ENCODE measurements around the gene ZNF48.
A peak's percentile ranks its signal among the peaks of the same experiment; 100 is the strongest.

ZNF48 gene

GRCh38 chr16:30377812-30378235 is 17.4 kb upstream of the ZNF48 start:
- Histone ChIP-seq H3K27ac (ENCODE audit: low read depth in 2 of 2, low read length in 2 of 2) (peak overlapping the region; percentile 100), H3K36me3 (ENCODE audit: control insufficient read depth in 2 of 2, insufficient read depth in 2 of 2, low read length in 2 of 2) (no peaks in the 10 kb centered on the region), H3K9me3 (ENCODE audit: control insufficient read depth in 2 of 2, low read length in 2 of 2) (no peaks in the 10 kb centered on the region), H3K4me1 (ENCODE audit: control insufficient read depth in 2 of 2, insufficient read depth in 2 of 2, low read length in 2 of 2) (peaks cover 16% of the 10 kb centered on the region in 2 donors), H3K4me3 (ENCODE audit: low read length in 2 of 2) (peak overlapping the region; percentile 77 to 82), H3K27me3 (ENCODE audit: control insufficient read depth in 2 of 2, insufficient read depth in 2 of 2, low read length in 2 of 2) (no peaks in the 10 kb centered on the region), H3K9ac (ENCODE audit: low read depth in 1 of 2, low read length in 2 of 2) (peak overlapping the region; percentile 92 to 94)

GRCh38 chr16:30378236-30379157 is 16.7 kb upstream of the ZNF48 start:
- H3K9ac ChIP-seq (ENCODE audit: low read depth in 1 of 2, low read length in 2 of 2), result peak overlapping the region; percentile 86 to 94
- peaks cover 16% of the 10 kb centered on the region in 2 donors for H3K4me1 ChIP-seq (ENCODE audit: control insufficient read depth in 2 of 2, insufficient read depth in 2 of 2, low read length in 2 of 2)
- peak overlapping the region; percentile 83 to 92 for H3K4me3 ChIP-seq (ENCODE audit: low read length in 2 of 2)
- no peaks in the 10 kb centered on the region for H3K9me3 ChIP-seq (ENCODE audit: control insufficient read depth in 2 of 2, low read length in 2 of 2)
- no peaks in the 10 kb centered on the region for H3K27me3 ChIP-seq (ENCODE audit: control insufficient read depth in 2 of 2, insufficient read depth in 2 of 2, low read length in 2 of 2)
- no peaks in the 10 kb centered on the region for H3K36me3 ChIP-seq (ENCODE audit: control insufficient read depth in 2 of 2, insufficient read depth in 2 of 2, low read length in 2 of 2)
- H3K27ac ChIP-seq (ENCODE audit: low read depth in 2 of 2, low read length in 2 of 2), result peak overlapping the region; percentile 100

- H3K27ac ChIP-seq (ENCODE audit: low read depth in 2 of 2, low read length in 2 of 2), result peak overlapping the region; percentile 99 to 100
- H3K27me3 ChIP-seq (ENCODE audit: control insufficient read depth in 2 of 2, insufficient read depth in 2 of 2, low read length in 2 of 2), result no peaks in the 10 kb centered on the region
Measured at GRCh38 chr16:30379158-30379783, 15.9 kb upstream of the ZNF48 start.

GRCh38 chr16:30380072-30380802 is 15.0 kb upstream of the ZNF48 start:
- no peak overlapping the region for H3K27ac ChIP-seq (ENCODE audit: low read depth in 2 of 2, low read length in 2 of 2)
- no peaks in the 10 kb centered on the region for H3K36me3 ChIP-seq (ENCODE audit: control insufficient read depth in 2 of 2, insufficient read depth in 2 of 2, low read length in 2 of 2)
- no peaks in the 10 kb centered on the region for H3K27me3 ChIP-seq (ENCODE audit: control insufficient read depth in 2 of 2, insufficient read depth in 2 of 2, low read length in 2 of 2)
- H3K4me1 ChIP-seq (ENCODE audit: control insufficient read depth in 2 of 2, insufficient read depth in 2 of 2, low read length in 2 of 2), result peaks cover 16% of the 10 kb centered on the region in 2 donors
- H3K9me3 ChIP-seq (ENCODE audit: control insufficient read depth in 2 of 2, low read length in 2 of 2), result no peaks in the 10 kb centered on the region
- no peak overlapping the region for H3K9ac ChIP-seq (ENCODE audit: low read depth in 1 of 2, low read length in 2 of 2)
- H3K4me3 ChIP-seq (ENCODE audit: low read length in 2 of 2), result no peak overlapping the region

More at GRCh38 chr16:30379158-30379783, 15.9 kb upstream of the ZNF48 start:
- Histone ChIP-seq H3K4me1 (ENCODE audit: control insufficient read depth in 2 of 2, insufficient read depth in 2 of 2, low read length in 2 of 2) (peaks cover 16% of the 10 kb centered on the region in 2 donors), H3K9ac (ENCODE audit: low read depth in 1 of 2, low read length in 2 of 2) (peak overlapping the region; percentile 61 to 93), H3K4me3 (ENCODE audit: low read length in 2 of 2) (peak overlapping the region; percentile 83 to 92), H3K9me3 (ENCODE audit: control insufficient read depth in 2 of 2, low read length in 2 of 2) (no peaks in the 10 kb centered on the region), H3K36me3 (ENCODE audit: control insufficient read depth in 2 of 2, insufficient read depth in 2 of 2, low read length in 2 of 2) (no peaks in the 10 kb centered on the region)

- no peak overlapping the region for H3K27ac ChIP-seq (ENCODE audit: low read depth in 2 of 2, low read length in 2 of 2)
- no peaks in the 10 kb centered on the region for H3K27me3 ChIP-seq (ENCODE audit: control insufficient read depth in 2 of 2, insufficient read depth in 2 of 2, low read length in 2 of 2)
- peaks cover 16% of the 10 kb centered on the region in 2 donors for H3K4me1 ChIP-seq (ENCODE audit: control insufficient read depth in 2 of 2, insufficient read depth in 2 of 2, low read length in 2 of 2)
- H3K9ac ChIP-seq (ENCODE audit: low read depth in 1 of 2, low read length in 2 of 2), result no peak overlapping the region
- H3K9me3 ChIP-seq (ENCODE audit: control insufficient read depth in 2 of 2, low read length in 2 of 2), result no peaks in the 10 kb centered on the region
- H3K36me3 ChIP-seq (ENCODE audit: control insufficient read depth in 2 of 2, insufficient read depth in 2 of 2, low read length in 2 of 2), result no peaks in the 10 kb centered on the region
- no peak overlapping the region for H3K4me3 ChIP-seq (ENCODE audit: low read length in 2 of 2)
Measured at GRCh38 chr16:30380803-30381208, 14.4 kb upstream of the ZNF48 start.

GRCh38 chr16:30381291-30382041 is 13.8 kb upstream of the ZNF48 start:
- no peaks in the 10 kb centered on the region for H3K36me3 ChIP-seq (ENCODE audit: control insufficient read depth in 2 of 2, insufficient read depth in 2 of 2, low read length in 2 of 2)
- H3K27ac ChIP-seq (ENCODE audit: low read depth in 2 of 2, low read length in 2 of 2), result peak overlapping the region in 1 of 2 donors; percentile 18
- no peaks in the 10 kb centered on the region for H3K27me3 ChIP-seq (ENCODE audit: control insufficient read depth in 2 of 2, insufficient read depth in 2 of 2, low read length in 2 of 2)
- peak overlapping the region in 1 of 2 donors; percentile 68 for H3K4me3 ChIP-seq (ENCODE audit: low read length in 2 of 2)
- peak overlapping the region in 1 of 2 donors; percentile 35 for H3K9ac ChIP-seq (ENCODE audit: low read depth in 1 of 2, low read length in 2 of 2)
- peaks cover 16% of the 10 kb centered on the region in 2 donors for H3K4me1 ChIP-seq (ENCODE audit: control insufficient read depth in 2 of 2, insufficient read depth in 2 of 2, low read length in 2 of 2)
- H3K9me3 ChIP-seq (ENCODE audit: control insufficient read depth in 2 of 2, low read length in 2 of 2), result no peaks in the 10 kb centered on the region

GRCh38 chr16:30382111-30382881 is 12.9 kb upstream of the ZNF48 start, which contains the start of gene SEPTIN1:
Gene SEPTIN1 (minus strand): TSS chr16:30382561. CDS start chr16:30382542, 19 bp downstream.
- Histone ChIP-seq H3K27ac (ENCODE audit: low read depth in 2 of 2, low read length in 2 of 2) (peak within 1 kb of the TSS in 1 of 2 donors; percentile 18), H3K27me3 (ENCODE audit: control insufficient read depth in 2 of 2, insufficient read depth in 2 of 2, low read length in 2 of 2) (no peaks in the 10 kb centered on the region), H3K9me3 (ENCODE audit: control insufficient read depth in 2 of 2, low read length in 2 of 2) (no peaks in the 10 kb centered on the region), H3K4me1 (ENCODE audit: control insufficient read depth in 2 of 2, insufficient read depth in 2 of 2, low read length in 2 of 2) (peaks cover 12% of the 10 kb centered on the region in 2 donors), H3K36me3 (ENCODE audit: control insufficient read depth in 2 of 2, insufficient read depth in 2 of 2, low read length in 2 of 2) (no peaks in the 10 kb centered on the region), H3K4me3 (ENCODE audit: low read length in 2 of 2) (peak within 1 kb of the TSS; percentile 14 to 68), H3K9ac (ENCODE audit: low read depth in 1 of 2, low read length in 2 of 2) (peak within 1 kb of the TSS in 1 of 2 donors; percentile 35)

GRCh38 chr16:30383521-30383920 is 11.7 kb upstream of the ZNF48 start:
- H3K36me3 ChIP-seq (ENCODE audit: control insufficient read depth in 2 of 2, insufficient read depth in 2 of 2, low read length in 2 of 2), result no peaks in the 10 kb centered on the region
- H3K9ac ChIP-seq (ENCODE audit: low read depth in 1 of 2, low read length in 2 of 2), result no peak overlapping the region
- no peaks in the 10 kb centered on the region for H3K27me3 ChIP-seq (ENCODE audit: control insufficient read depth in 2 of 2, insufficient read depth in 2 of 2, low read length in 2 of 2)
- no peak overlapping the region for H3K27ac ChIP-seq (ENCODE audit: low read depth in 2 of 2, low read length in 2 of 2)
- H3K4me1 ChIP-seq (ENCODE audit: control insufficient read depth in 2 of 2, insufficient read depth in 2 of 2, low read length in 2 of 2), result peaks cover 7 to 8% of the 10 kb centered on the region in 2 donors
- H3K4me3 ChIP-seq (ENCODE audit: low read length in 2 of 2), result no peak overlapping the region
- no peaks in the 10 kb centered on the region for H3K9me3 ChIP-seq (ENCODE audit: control insufficient read depth in 2 of 2, low read length in 2 of 2)

Measured in mucosa of rectum (tissue), 2 donors.